ENCODE results near the gene RYR3. TPM values are rescaled to one million over a fixed set of nuclear protein-coding genes. Genes with fewer than 3 reads are reported as not detected.

The RYR3 gene
- total RNA-seq, 1 donor from 2014 or later, result 1.5 TPM

GRCh38 chr15:33680336-33680735 lies 369.6 kb downstream of the RYR3 start:
- Histone ChIP-seq H3K79me2 (ENCODE audit: insufficient read depth, low read length) (no peaks in the 10 kb centered on the region), H3K36me3 (ENCODE audit: insufficient read depth, low read length) (no peaks in the 10 kb centered on the region), H3K27me3 (ENCODE audit: insufficient read depth, low read length) (peaks cover 19% of the 10 kb centered on the region), H3K4me1 (ENCODE audit: insufficient read depth, low read length) (no peaks in the 10 kb centered on the region), H3K27ac (ENCODE audit: low read depth, low read length) (no peak overlapping the region), H3K9ac (ENCODE audit: low read length) (no peak overlapping the region), H4K20me1 (ENCODE audit: insufficient read depth, low read length) (no peaks in the 10 kb centered on the region), H2AFZ (ENCODE audit: low read depth, low read length) (no peak overlapping the region), H3K4me2 (ENCODE audit: low read length) (no peak overlapping the region), H3K9me3 (ENCODE audit: insufficient read depth, low read depth, low read length) (no peaks in the 10 kb centered on the region), H3K4me3 (ENCODE audit: insufficient read depth, low read depth, low read length) (no peak overlapping the region)
- H3K4me3 Mint-ChIP-seq (ENCODE audit: unreplicated experiment), result no peak overlapping the region
- no peaks in the 10 kb centered on the region for H3K4me1 Mint-ChIP-seq (ENCODE audit: low read depth, unreplicated experiment)
- TF ChIP-seq EZH2 (IDR thresholded peaks at IDR 0.05; ENCODE audit: insufficient read depth, low read length) (no peak), CTCF (IDR thresholded peaks at IDR 0.05; ENCODE audit: insufficient read depth, low read depth, low read length) (no peak)
- H3K27ac Mint-ChIP-seq (ENCODE audit: unreplicated experiment), result no peak overlapping the region
- FAIRE-seq (no peak), DNase-seq (ENCODE audit: low read depth) (no peak)
- peaks cover 10% of the 10 kb centered on the region for H3K27me3 Mint-ChIP-seq (ENCODE audit: low read depth, unreplicated experiment)
- peaks cover 5% of the 10 kb centered on the region for H3K36me3 Mint-ChIP-seq (ENCODE audit: low read depth, unreplicated experiment)
- H3K9me3 Mint-ChIP-seq (ENCODE audit: unreplicated experiment), result peaks cover 2% of the 10 kb centered on the region

- Histone ChIP-seq H3K9me3 (ENCODE audit: insufficient read depth, low read depth, low read length) (no peaks in the 10 kb centered on the region), H3K27ac (ENCODE audit: low read depth, low read length) (no peak overlapping the region), H3K9ac (ENCODE audit: low read length) (no peak overlapping the region), H3K4me2 (ENCODE audit: low read length) (no peak overlapping the region), H4K20me1 (ENCODE audit: insufficient read depth, low read length) (no peaks in the 10 kb centered on the region), H2AFZ (ENCODE audit: low read depth, low read length) (no peak overlapping the region), H3K4me3 (ENCODE audit: insufficient read depth, low read depth, low read length) (no peak overlapping the region), H3K4me1 (ENCODE audit: insufficient read depth, low read length) (no peaks in the 10 kb centered on the region), H3K79me2 (ENCODE audit: insufficient read depth, low read length) (no peaks in the 10 kb centered on the region), H3K36me3 (ENCODE audit: insufficient read depth, low read length) (no peaks in the 10 kb centered on the region), H3K27me3 (ENCODE audit: insufficient read depth, low read length) (peaks cover 15% of the 10 kb centered on the region)
- Mint-ChIP-seq H3K9me3 (ENCODE audit: unreplicated experiment) (no peaks in the 10 kb centered on the region), H3K4me1 (ENCODE audit: low read depth, unreplicated experiment) (no peaks in the 10 kb centered on the region), H3K4me3 (ENCODE audit: unreplicated experiment) (no peak overlapping the region), H3K36me3 (ENCODE audit: low read depth, unreplicated experiment) (no peaks in the 10 kb centered on the region), H3K27ac (ENCODE audit: unreplicated experiment) (no peak overlapping the region), H3K27me3 (ENCODE audit: low read depth, unreplicated experiment) (peaks cover 12% of the 10 kb centered on the region)
- DNase-seq (ENCODE audit: low read depth), result no peak
- TF ChIP-seq EZH2 (IDR thresholded peaks at IDR 0.05; ENCODE audit: insufficient read depth, low read length), result no peak
- no peak for TF ChIP-seq CTCF (IDR thresholded peaks at IDR 0.05; ENCODE audit: insufficient read depth, low read depth, low read length)
- no peak for FAIRE-seq
These were observed 382.5 kb downstream of the RYR3 start for GRCh38 chr15:33693166-33693800.

GRCh38 chr15:33698126-33698525 lies 387.4 kb downstream of the RYR3 start:
- no peak for FAIRE-seq
- no peaks in the 10 kb centered on the region for H3K9me3 Mint-ChIP-seq (ENCODE audit: unreplicated experiment)
- Histone ChIP-seq H3K9ac (ENCODE audit: low read length) (no peak overlapping the region), H3K27ac (ENCODE audit: low read depth, low read length) (no peak overlapping the region), H3K79me2 (ENCODE audit: insufficient read depth, low read length) (no peaks in the 10 kb centered on the region), H3K4me3 (ENCODE audit: insufficient read depth, low read depth, low read length) (no peak overlapping the region), H2AFZ (ENCODE audit: low read depth, low read length) (no peak overlapping the region), H3K9me3 (ENCODE audit: insufficient read depth, low read depth, low read length) (no peaks in the 10 kb centered on the region), H3K4me1 (ENCODE audit: insufficient read depth, low read length) (no peaks in the 10 kb centered on the region), H3K4me2 (ENCODE audit: low read length) (no peak overlapping the region), H3K27me3 (ENCODE audit: insufficient read depth, low read length) (peaks cover 21% of the 10 kb centered on the region), H3K36me3 (ENCODE audit: insufficient read depth, low read length) (no peaks in the 10 kb centered on the region), H4K20me1 (ENCODE audit: insufficient read depth, low read length) (no peaks in the 10 kb centered on the region)
- no peaks in the 10 kb centered on the region for H3K4me1 Mint-ChIP-seq (ENCODE audit: low read depth, unreplicated experiment)
- no peak for DNase-seq (ENCODE audit: low read depth)
- no peaks in the 10 kb centered on the region for H3K36me3 Mint-ChIP-seq (ENCODE audit: low read depth, unreplicated experiment)
- no peak overlapping the region for H3K4me3 Mint-ChIP-seq (ENCODE audit: unreplicated experiment)
- peaks cover 22% of the 10 kb centered on the region for H3K27me3 Mint-ChIP-seq (ENCODE audit: low read depth, unreplicated experiment)
- no peak overlapping the region for H3K27ac Mint-ChIP-seq (ENCODE audit: unreplicated experiment)
- TF ChIP-seq EZH2 (IDR thresholded peaks at IDR 0.05; ENCODE audit: insufficient read depth, low read length) (no peak), CTCF (IDR thresholded peaks at IDR 0.05; ENCODE audit: insufficient read depth, low read depth, low read length) (no peak)

Data from astrocyte (in vitro differentiated cells and primary cell).